Neural progenitor cell (in vitro differentiated cells): ENCODE measurements around the gene ANO2. TPM values are rescaled to one million over a fixed set of nuclear protein-coding genes. Genes with fewer than 3 reads are reported as not detected.

ENCODE experiments used
- DNase-seq: peaks from one replicate; pipeline ENCODE4 v3.0.0-alpha.2; 2016; ENCODE audit warnings: low spot score
- H2AFZ ChIP-seq: fragments of 200-600 bp; sonication (generic); replicated peaks from 2 replicates; pipeline ENCODE4 v1.6.1; 2016; ENCODE audit warnings: antibody characterized with exemption
- H3F3A ChIP-seq: fragments of 200-600 bp; sonication (generic); 2 replicates; pipeline ENCODE4 v1.6.1; 2016; ENCODE audit warnings: antibody characterized with exemption, low read depth
- H3K27ac ChIP-seq: fragments of 200-600 bp; sonication (generic); 2 replicates; pipeline ENCODE4 v1.5.1; 2016; ENCODE audit warnings: mild to moderate bottlenecking
- H3K27me3 ChIP-seq: fragments of 200-600 bp; sonication (generic); 2 replicates; pipeline ENCODE4 v1.6.1; 2016; ENCODE audit warnings: mild to moderate bottlenecking, moderate library complexity
- H3K36me3 ChIP-seq: fragments of 200-600 bp; sonication (generic); 2 replicates; pipeline ENCODE4 v1.5.1; 2016
- H3K4me1 ChIP-seq: fragments of 200-600 bp; sonication (generic); 2 replicates; pipeline ENCODE4 v1.6.1; 2016; ENCODE audit warnings: mixed run types
- H3K4me2 ChIP-seq: fragments of 200-600 bp; sonication (generic); 2 replicates; pipeline ENCODE4 v1.6.1; 2016
- H3K4me3 ChIP-seq: fragments of 200-600 bp; sonication (generic); 2 replicates; pipeline ENCODE4 v1.5.1; 2016
- H3K79me2 ChIP-seq: fragments of 200-600 bp; sonication (generic); 2 replicates; pipeline ENCODE4 v1.6.1; 2016; ENCODE audit warnings: low read depth
- H3K9ac ChIP-seq: fragments of 200-600 bp; sonication (generic); 2 replicates; pipeline ENCODE4 v1.6.1; 2016
- H3K9me3 ChIP-seq: fragments of 200-600 bp; sonication (generic); 2 replicates; pipeline ENCODE4 v1.5.1; 2016; ENCODE audit warnings: low read depth
- H4K20me1 ChIP-seq: fragments of 200-600 bp; sonication (generic); 2 replicates; pipeline ENCODE4 v1.6.1; 2016; ENCODE audit warnings: low read depth
- H3K27ac Mint-ChIP-seq: 3 replicates; pipeline ENCODE4 v1.8.0; 2021; ENCODE audit warnings: mixed read lengths
- H3K27me3 Mint-ChIP-seq: 2 replicates; pipeline ENCODE4 v1.8.0; 2022; ENCODE audit warnings: low read depth, mild to moderate bottlenecking, inconsistent platforms, moderate library complexity, mixed read lengths; ENCODE audit not compliant: insufficient read depth
- H3K36me3 Mint-ChIP-seq: 3 replicates; pipeline ENCODE4 v1.8.0; 2021; ENCODE audit warnings: mixed read lengths
- H3K4me1 Mint-ChIP-seq: 3 replicates; pipeline ENCODE4 v1.8.0; 2021; ENCODE audit warnings: mixed read lengths
- H3K4me3 Mint-ChIP-seq: 3 replicates; pipeline ENCODE4 v1.8.0; 2021; ENCODE audit warnings: mild to moderate bottlenecking, moderate library complexity, mixed read lengths
- H3K9me3 Mint-ChIP-seq: 3 replicates; pipeline ENCODE4 v1.8.0; 2020; ENCODE audit warnings: mixed read lengths
- EZH2 ChIP-seq: fragments of 200-600 bp; sonication (generic); IDR thresholded peaks from 2 replicates; pipeline ENCODE4 v1.6.1; 2017; ENCODE audit warnings: antibody characterized with exemption, mild to moderate bottlenecking, moderate library complexity
- EZH2phosphoT487 ChIP-seq: fragments of 200-600 bp; sonication (generic); IDR thresholded peaks from 2 replicates; pipeline ENCODE4 v1.6.1; 2017; ENCODE audit warnings: antibody characterized with exemption
- total RNA-seq: library from RNA; depleted of rRNA; stranded (reverse); fragments of >200 nt; gene quantifications from 2 replicates; pipeline ENCODE4 v1.2.3, GENCODE V29; 2015; ENCODE audit warnings: low replicate concordance
- TF ChIP-seq, protein P1 (sequence below): fragments of 200-600 bp; sonication (generic); IDR thresholded peaks from 2 replicates; pipeline ENCODE4 v1.5.1; 2017; ENCODE audit warnings: antibody characterized with exemption, mild to moderate bottlenecking

Gene ANO2
- total RNA-seq, 1 donor from 2014 or later, result 4.8 TPM

DNA sequence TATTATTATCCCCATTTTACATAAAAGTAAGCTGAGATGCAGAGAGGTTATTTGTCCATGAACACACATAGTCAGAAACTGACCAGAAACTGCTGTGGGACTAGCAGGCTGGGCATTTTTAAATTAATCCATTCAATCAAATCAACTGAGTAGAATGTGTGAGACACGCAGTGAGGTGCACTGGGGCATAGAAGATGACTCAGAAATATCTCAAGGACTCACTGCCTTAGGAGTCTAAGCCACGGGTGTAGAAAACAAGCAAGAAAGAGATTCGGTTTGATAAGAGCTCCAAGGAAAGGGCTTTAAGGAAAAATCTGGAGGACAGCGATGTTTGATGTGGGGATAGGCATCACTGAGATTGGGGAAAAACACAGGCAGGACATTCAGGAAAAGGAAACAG is 127.8 kb downstream of the ANO2 start:
- H3K36me3 ChIP-seq, result no peaks in the 10 kb centered on the region
- H3K4me3 Mint-ChIP-seq, result no peak overlapping the region
- H2AFZ ChIP-seq, result no peak overlapping the region
- no peaks in the 10 kb centered on the region for H3K27me3 ChIP-seq
- H3K27ac Mint-ChIP-seq, result no peak overlapping the region
- TF ChIP-seq, protein P1, sequence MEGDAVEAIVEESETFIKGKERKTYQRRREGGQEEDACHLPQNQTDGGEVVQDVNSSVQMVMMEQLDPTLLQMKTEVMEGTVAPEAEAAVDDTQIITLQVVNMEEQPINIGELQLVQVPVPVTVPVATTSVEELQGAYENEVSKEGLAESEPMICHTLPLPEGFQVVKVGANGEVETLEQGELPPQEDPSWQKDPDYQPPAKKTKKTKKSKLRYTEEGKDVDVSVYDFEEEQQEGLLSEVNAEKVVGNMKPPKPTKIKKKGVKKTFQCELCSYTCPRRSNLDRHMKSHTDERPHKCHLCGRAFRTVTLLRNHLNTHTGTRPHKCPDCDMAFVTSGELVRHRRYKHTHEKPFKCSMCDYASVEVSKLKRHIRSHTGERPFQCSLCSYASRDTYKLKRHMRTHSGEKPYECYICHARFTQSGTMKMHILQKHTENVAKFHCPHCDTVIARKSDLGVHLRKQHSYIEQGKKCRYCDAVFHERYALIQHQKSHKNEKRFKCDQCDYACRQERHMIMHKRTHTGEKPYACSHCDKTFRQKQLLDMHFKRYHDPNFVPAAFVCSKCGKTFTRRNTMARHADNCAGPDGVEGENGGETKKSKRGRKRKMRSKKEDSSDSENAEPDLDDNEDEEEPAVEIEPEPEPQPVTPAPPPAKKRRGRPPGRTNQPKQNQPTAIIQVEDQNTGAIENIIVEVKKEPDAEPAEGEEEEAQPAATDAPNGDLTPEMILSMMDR, result no peak
- TF ChIP-seq EZH2phosphoT487 (no peak), EZH2 (no peak)
- no peaks in the 10 kb centered on the region for H4K20me1 ChIP-seq
- peaks cover 3% of the 10 kb centered on the region for H3K36me3 Mint-ChIP-seq
- H3K9ac ChIP-seq, result no peak overlapping the region
- no peaks in the 10 kb centered on the region for H3K4me1 ChIP-seq
- H3K9me3 ChIP-seq, result no peaks in the 10 kb centered on the region
- DNase-seq, result no peak
- H3K27ac ChIP-seq, result no peak overlapping the region
- H3K27me3 Mint-ChIP-seq, result peaks cover 2% of the 10 kb centered on the region
- no peak overlapping the region for H3K4me2 ChIP-seq
- H3K4me1 Mint-ChIP-seq, result no peaks in the 10 kb centered on the region
- H3K79me2 ChIP-seq, result no peaks in the 10 kb centered on the region
- no peak overlapping the region for H3K4me3 ChIP-seq
- H3K9me3 Mint-ChIP-seq, result peaks cover 24% of the 10 kb centered on the region
- H3F3A ChIP-seq, result peaks cover 6% of the 10 kb centered on the region

DNA sequence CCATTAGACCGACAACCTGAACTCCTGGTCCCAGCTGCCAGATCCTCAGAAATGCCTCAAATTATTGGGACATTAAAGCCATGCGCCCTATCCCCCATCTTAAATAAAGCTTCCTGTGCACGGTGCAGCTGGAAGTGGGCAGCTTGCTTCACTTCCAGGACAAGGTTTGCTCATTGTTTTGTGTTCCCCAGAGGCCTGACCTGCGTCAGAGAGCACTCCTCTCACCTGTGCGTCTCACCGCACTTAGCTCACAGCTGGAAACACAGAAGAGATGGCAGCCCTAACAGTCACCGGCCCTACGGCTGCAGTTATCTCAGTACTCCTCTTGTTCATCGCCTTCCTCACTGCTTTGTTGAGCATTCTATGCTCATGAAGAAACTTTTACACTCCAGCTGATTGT is 135.5 kb downstream of the ANO2 start:
- peaks cover 3% of the 10 kb centered on the region for H3F3A ChIP-seq
- no peaks in the 10 kb centered on the region for H4K20me1 ChIP-seq
- H3K9ac ChIP-seq, result no peak overlapping the region
- H3K9me3 Mint-ChIP-seq, result no peaks in the 10 kb centered on the region
- no peaks in the 10 kb centered on the region for H3K36me3 ChIP-seq
- peaks cover 3% of the 10 kb centered on the region for H3K4me1 Mint-ChIP-seq
- H3K27me3 Mint-ChIP-seq, result peaks cover 4% of the 10 kb centered on the region
- H3K36me3 Mint-ChIP-seq, result no peaks in the 10 kb centered on the region
- H3K4me3 Mint-ChIP-seq, result no peak overlapping the region
- H3K27ac Mint-ChIP-seq, result no peak overlapping the region
- H3K4me1 ChIP-seq, result no peaks in the 10 kb centered on the region
- no peak overlapping the region for H3K27ac ChIP-seq
- H2AFZ ChIP-seq, result no peak overlapping the region
- no peak overlapping the region for H3K4me3 ChIP-seq
- no peaks in the 10 kb centered on the region for H3K9me3 ChIP-seq
- no peak overlapping the region for H3K4me2 ChIP-seq
- TF ChIP-seq EZH2, result no peak
- TF ChIP-seq EZH2phosphoT487, result no peak
- TF ChIP-seq, protein P1, result no peak
- DNase-seq, result no peak
- no peaks in the 10 kb centered on the region for H3K27me3 ChIP-seq
- H3K79me2 ChIP-seq, result no peaks in the 10 kb centered on the region

DNA sequence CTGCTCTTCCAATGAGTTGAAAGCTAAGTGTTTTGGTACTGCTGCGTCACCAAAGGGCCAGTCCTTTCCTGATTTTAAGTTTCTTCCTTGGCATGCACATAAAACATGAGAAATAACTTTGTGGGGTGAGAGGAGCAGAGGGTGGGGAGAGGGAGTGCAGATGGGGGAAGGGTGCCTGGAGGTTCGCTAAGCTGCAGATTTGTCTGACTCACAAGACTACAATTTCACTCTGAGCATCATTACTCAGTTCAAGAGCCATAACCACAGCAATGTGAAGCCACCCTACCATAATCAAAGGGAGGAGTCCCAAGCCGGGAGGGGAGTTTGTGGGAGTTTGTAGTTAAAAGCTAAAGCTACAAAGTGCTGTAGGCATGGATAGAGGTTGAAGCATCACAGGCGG is 136.1 kb downstream of the ANO2 start:
- Mint-ChIP-seq H3K9me3 (no peaks in the 10 kb centered on the region), H3K27me3 (peaks cover 4% of the 10 kb centered on the region), H3K27ac (no peak overlapping the region), H3K4me1 (peaks cover 3% of the 10 kb centered on the region), H3K4me3 (no peak overlapping the region), H3K36me3 (no peaks in the 10 kb centered on the region)
- H3K4me2 ChIP-seq, result no peak overlapping the region
- H3K4me3 ChIP-seq, result no peak overlapping the region
- H3F3A ChIP-seq, result no peaks in the 10 kb centered on the region
- no peaks in the 10 kb centered on the region for H3K36me3 ChIP-seq
- no peaks in the 10 kb centered on the region for H3K9me3 ChIP-seq
- no peaks in the 10 kb centered on the region for H3K27me3 ChIP-seq
- H3K27ac ChIP-seq, result no peak overlapping the region
- H4K20me1 ChIP-seq, result no peaks in the 10 kb centered on the region
- TF ChIP-seq EZH2, result no peak
- TF ChIP-seq EZH2phosphoT487, result no peak
- TF ChIP-seq, protein P1, result no peak
- no peaks in the 10 kb centered on the region for H3K4me1 ChIP-seq
- H2AFZ ChIP-seq, result no peak overlapping the region
- no peaks in the 10 kb centered on the region for H3K79me2 ChIP-seq
- no peak for DNase-seq
- H3K9ac ChIP-seq, result no peak overlapping the region
